ENCODE results near the gene KIF26B. TPM values are rescaled to one million over a fixed set of nuclear protein-coding genes. Genes with fewer than 3 reads are reported as not detected.

KIF26B gene
- total and polyA plus RNA-seq, 10 of the 15 experiments (the other 5 are each of a cell fraction or from before 2014, with no cell fraction given): 0.35 to 11.6 (median 2.2) TPM

GRCh38 chr1:245124241-245124640, 30.5 kb upstream of the KIF26B start (continued):
- no peak for TF ChIP-seq SKIL (IDR thresholded peaks at IDR 0.05; ENCODE audit: low read depth, poor library complexity, severe bottlenecking)
- no peak for TF ChIP-seq RAD51 (IDR thresholded peaks at IDR 0.05)

- Histone ChIP-seq H3K4me2 (ENCODE audit: control insufficient read depth, insufficient read depth) (no peak overlapping the region), H3K9me3 (replicated peaks; ENCODE audit: control insufficient read depth, insufficient read depth, low read length) (no peaks in the 10 kb centered on the region), H3K79me2 (ENCODE audit: control insufficient read depth, insufficient read depth, low read length) (no peaks in the 10 kb centered on the region), H4K20me1 (ENCODE audit: control insufficient read depth, insufficient read depth) (no peaks in the 10 kb centered on the region), H3K27ac (ENCODE audit: control insufficient read depth, insufficient read depth) (no peak overlapping the region), H3K4me1 (ENCODE audit: control insufficient read depth, insufficient read depth, low read length) (no peaks in the 10 kb centered on the region), H3K36me3 (ENCODE audit: control insufficient read depth in 2 of 2, insufficient read depth in 2 of 2, low read length in 1 of 2) (no peaks in the 10 kb centered on the region), H3K9ac (ENCODE audit: control insufficient read depth, insufficient read depth, low read length) (no peak overlapping the region), H2AFZ (ENCODE audit: control insufficient read depth, low read depth, low read length) (no peak overlapping the region), H3K4me3 (no peak overlapping the region), H3K27me3 (replicated peaks in 1 of 2; ENCODE audit: control insufficient read depth in 2 of 2, insufficient read depth in 2 of 2, low read length in 1 of 2) (peaks cover 0 to 3% of the 10 kb centered on the region in 2 experiments; a peak in 2 of 4 replicates)
- intact Hi-C loops (cut with micrococcal nuclease; ENCODE audit: unreplicated experiment) (no loop called here), in situ Hi-C loops (cut with MboI) (no loop called here)
- no peak for FAIRE-seq
- SMC1A ChIA-PET (ENCODE audit: uncharacterized antibody, unreplicated experiment): no interaction called here
- CTCF ChIA-PET: no interaction called here
- DNase-seq (ENCODE audit: low read depth, low spot score): no peak
- BruUV-seq (replicated peaks): no TSS peak
- POLR2A ChIA-PET: no interaction called here
- RAD21 ChIA-PET (ENCODE audit: unreplicated experiment): no interaction called here
- 20% methylated on average over 11 of the region's 11 CpGs for WGBS (ENCODE audit: insufficient coverage, insufficient replicate concordance, low lambda C conversion rate, missing lambda C conversion rate)
- ATAC-seq: no peak
- no peak for TF ChIP-seq REST (IDR thresholded peaks at IDR 0.05; ENCODE audit: low read depth, low read length)
- TF ChIP-seq PAX8 (IDR thresholded peaks at IDR 0.05): no peak
- no peak for TF ChIP-seq RAD21 (IDR thresholded peaks at IDR 0.05; ENCODE audit: insufficient read depth, low read depth, low read length)
- TF ChIP-seq ELK1 (IDR thresholded peaks at IDR 0.05; ENCODE audit: low read depth, low read length): no peak
- no peak for TF ChIP-seq NBN (IDR thresholded peaks at IDR 0.05)
- TF ChIP-seq CBX3 (IDR thresholded peaks at IDR 0.05; ENCODE audit: borderline replicate concordance, low read depth): no peak
- no peak for TF ChIP-seq EGR1 (IDR thresholded peaks at IDR 0.05; ENCODE audit: borderline replicate concordance in 1 of 2, low read depth in 2 of 2, low read length in 2 of 2)
- TF ChIP-seq FOS (IDR thresholded peaks at IDR 0.05; ENCODE audit: borderline replicate concordance, extremely low read depth, insufficient read length): no peak
- no peak for TF ChIP-seq RELB (IDR thresholded peaks at IDR 0.05; ENCODE audit: low read depth)
- no peak for TF ChIP-seq GABPA (IDR thresholded peaks at IDR 0.05; ENCODE audit: low read depth)
- TF ChIP-seq RAD51 (IDR thresholded peaks at IDR 0.05): no peak
- TF ChIP-seq MYB (IDR thresholded peaks at IDR 0.05; ENCODE audit: borderline replicate concordance, low read depth, low read length): no peak
- TF ChIP-seq ETV6 (conservative IDR thresholded peaks at IDR 0.05 in 1 of 2, IDR thresholded peaks at IDR 0.05 in 1 of 2; ENCODE audit: borderline replicate concordance in 1 of 2, low read depth in 1 of 2): no peak
- TF ChIP-seq KLF5 (IDR thresholded peaks at IDR 0.05; ENCODE audit: partially characterized antibody): no peak
These were observed 30.1 kb upstream of the KIF26B start for GRCh38 chr1:245124644-245125043.
